ENCODE measurements around the gene ACAP3.

The ACAP3 gene

DNA sequence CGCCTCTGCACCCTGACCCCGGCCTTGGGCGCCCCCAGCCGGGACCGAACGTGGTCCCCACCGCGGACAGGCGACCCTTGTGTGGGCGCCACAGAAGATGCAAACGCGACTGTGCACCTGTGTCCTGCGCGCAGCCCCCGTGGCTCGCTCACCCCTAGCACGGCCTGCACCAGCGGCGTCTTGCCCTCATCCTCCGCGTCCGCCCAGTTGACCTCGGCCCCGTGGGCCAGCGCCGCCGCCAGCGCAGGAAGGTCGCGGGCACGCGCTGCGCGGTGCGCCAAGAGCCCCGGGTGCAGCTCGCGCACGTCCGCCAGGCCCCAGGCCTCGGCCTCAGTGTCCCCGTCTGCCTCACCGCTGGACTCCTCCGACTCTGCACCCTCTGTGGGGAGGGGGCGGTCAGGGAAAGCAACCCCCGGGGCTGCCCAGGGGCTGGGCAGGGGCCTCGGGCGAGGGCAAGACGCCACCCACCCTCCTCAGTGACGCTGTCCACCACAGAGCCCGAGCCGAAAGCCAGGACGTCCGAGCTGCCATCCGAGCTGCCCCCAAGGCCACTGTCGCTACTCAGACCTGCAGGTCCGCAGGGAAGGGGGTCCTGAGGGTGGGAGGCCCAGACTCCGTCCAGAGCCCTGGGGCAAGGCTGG lies 13.4 kb downstream of the ACAP3 start:
- no peaks in the 10 kb centered on the region for H3K9me3 ChIP-seq (ENCODE audit: control insufficient read depth, insufficient read depth, low read length)
- H3K4me3 ChIP-seq (ENCODE audit: low read depth, low read length): peak overlapping the region; percentile 46; the same call in 1 of the 2 replicates
- H3K9ac ChIP-seq (ENCODE audit: low read depth, low read length): no peak overlapping the region
- H3K27ac ChIP-seq (ENCODE audit: low read depth, low read length): no peak overlapping the region
- no peaks in the 10 kb centered on the region for H3K27me3 ChIP-seq (ENCODE audit: control insufficient read depth, insufficient read depth, low read length)
- H3K36me3 ChIP-seq (ENCODE audit: control insufficient read depth, insufficient read depth, low read length): no peaks in the 10 kb centered on the region
- no peaks in the 10 kb centered on the region for H3K4me1 ChIP-seq (ENCODE audit: control insufficient read depth, insufficient read depth, low read length)

DNA sequence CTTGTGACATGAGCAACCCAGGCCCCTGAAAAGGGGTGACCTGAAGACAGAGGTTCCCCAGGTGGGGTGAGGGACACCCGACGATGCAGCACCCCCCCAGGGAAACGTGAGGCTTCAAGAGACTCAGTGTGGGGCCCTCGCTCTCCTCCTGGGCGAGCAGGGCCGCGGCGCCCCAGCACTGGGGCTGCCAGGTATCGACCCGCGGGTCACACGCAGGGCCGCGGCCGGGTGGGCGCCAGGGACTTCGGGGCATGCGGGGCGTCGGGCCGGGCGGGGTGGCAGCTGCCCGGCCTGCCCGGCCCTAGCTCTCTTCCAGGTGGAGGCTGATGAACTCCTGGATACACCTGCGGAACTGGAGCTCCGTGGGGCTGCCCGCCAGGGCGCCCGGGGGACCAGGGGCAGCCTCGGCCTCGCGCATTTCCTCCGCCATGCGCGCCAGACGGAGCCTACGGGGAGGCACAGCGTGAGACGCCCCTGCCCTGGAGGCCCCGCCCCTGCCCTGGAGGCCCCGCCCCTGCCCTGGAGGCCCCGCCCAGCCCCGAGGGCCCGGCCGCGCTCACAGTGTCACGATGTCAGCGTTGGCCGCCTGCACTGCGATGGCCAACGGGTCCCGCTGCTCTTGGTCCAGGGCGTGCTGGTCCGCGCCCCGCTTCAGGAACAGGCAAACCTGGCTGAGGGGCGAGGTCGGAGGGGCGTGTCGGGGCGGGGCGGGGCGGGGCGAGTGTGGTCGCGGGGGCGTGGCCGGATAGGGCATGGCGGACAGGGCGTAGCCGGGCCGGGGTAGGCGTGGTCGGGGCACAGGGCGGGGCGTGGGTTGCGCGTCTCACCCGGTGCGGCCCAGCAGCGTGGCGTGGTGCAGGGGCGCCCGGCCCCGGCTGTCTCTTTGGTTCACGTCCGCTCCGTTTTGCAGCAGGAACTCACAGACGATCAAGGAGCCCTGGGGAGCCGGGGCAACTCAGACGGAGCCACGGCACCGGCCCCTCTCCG lies 14.2 kb downstream of the ACAP3 start:
- Histone ChIP-seq H3K4me3 (ENCODE audit: low read depth, low read length) (peak overlapping the region; percentile 46; the same call in 1 of the 2 replicates), H3K4me1 (ENCODE audit: control insufficient read depth, insufficient read depth, low read length) (no peaks in the 10 kb centered on the region), H3K9ac (ENCODE audit: low read depth, low read length) (no peak overlapping the region), H3K36me3 (ENCODE audit: control insufficient read depth, insufficient read depth, low read length) (no peaks in the 10 kb centered on the region), H3K27ac (ENCODE audit: low read depth, low read length) (no peak overlapping the region), H3K27me3 (ENCODE audit: control insufficient read depth, insufficient read depth, low read length) (no peaks in the 10 kb centered on the region), H3K9me3 (ENCODE audit: control insufficient read depth, insufficient read depth, low read length) (no peaks in the 10 kb centered on the region)

GRCh38 chr1:1292851-1293250 lies 14.9 kb downstream of the ACAP3 start:
- no peaks in the 10 kb centered on the region for H3K36me3 ChIP-seq (ENCODE audit: control insufficient read depth, insufficient read depth, low read length)
- H3K4me3 ChIP-seq (ENCODE audit: low read depth, low read length): no peak overlapping the region
- no peaks in the 10 kb centered on the region for H3K9me3 ChIP-seq (ENCODE audit: control insufficient read depth, insufficient read depth, low read length)
- no peak overlapping the region for H3K27ac ChIP-seq (ENCODE audit: low read depth, low read length)
- no peak overlapping the region for H3K9ac ChIP-seq (ENCODE audit: low read depth, low read length)
- H3K27me3 ChIP-seq (ENCODE audit: control insufficient read depth, insufficient read depth, low read length): no peaks in the 10 kb centered on the region
- H3K4me1 ChIP-seq (ENCODE audit: control insufficient read depth, insufficient read depth, low read length): no peaks in the 10 kb centered on the region

DNA sequence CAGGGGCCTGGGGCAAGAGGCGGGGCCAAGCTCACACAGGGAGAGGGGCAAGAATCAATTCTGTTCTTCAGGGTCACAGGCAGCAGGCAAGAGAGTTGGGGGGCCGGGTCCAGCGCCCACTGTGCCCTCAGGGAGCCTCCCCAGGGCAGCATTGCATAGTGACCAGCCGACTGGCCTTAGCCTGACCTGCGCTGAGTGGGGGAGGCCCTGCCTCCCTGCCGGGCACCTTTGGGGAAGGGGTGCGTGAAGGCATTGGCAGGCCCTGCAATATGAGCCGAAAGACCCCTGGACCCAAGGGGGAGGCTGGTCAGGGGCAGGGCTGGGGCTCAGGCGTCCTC lies 15.3 kb downstream of the ACAP3 start:
- Histone ChIP-seq H3K27me3 (ENCODE audit: control insufficient read depth, insufficient read depth, low read length) (no peaks in the 10 kb centered on the region), H3K9ac (ENCODE audit: low read depth, low read length) (no peak overlapping the region), H3K27ac (ENCODE audit: low read depth, low read length) (no peak overlapping the region), H3K4me1 (ENCODE audit: control insufficient read depth, insufficient read depth, low read length) (no peaks in the 10 kb centered on the region), H3K4me3 (ENCODE audit: low read depth, low read length) (no peak overlapping the region), H3K36me3 (ENCODE audit: control insufficient read depth, insufficient read depth, low read length) (no peaks in the 10 kb centered on the region), H3K9me3 (ENCODE audit: control insufficient read depth, insufficient read depth, low read length) (no peaks in the 10 kb centered on the region)

DNA sequence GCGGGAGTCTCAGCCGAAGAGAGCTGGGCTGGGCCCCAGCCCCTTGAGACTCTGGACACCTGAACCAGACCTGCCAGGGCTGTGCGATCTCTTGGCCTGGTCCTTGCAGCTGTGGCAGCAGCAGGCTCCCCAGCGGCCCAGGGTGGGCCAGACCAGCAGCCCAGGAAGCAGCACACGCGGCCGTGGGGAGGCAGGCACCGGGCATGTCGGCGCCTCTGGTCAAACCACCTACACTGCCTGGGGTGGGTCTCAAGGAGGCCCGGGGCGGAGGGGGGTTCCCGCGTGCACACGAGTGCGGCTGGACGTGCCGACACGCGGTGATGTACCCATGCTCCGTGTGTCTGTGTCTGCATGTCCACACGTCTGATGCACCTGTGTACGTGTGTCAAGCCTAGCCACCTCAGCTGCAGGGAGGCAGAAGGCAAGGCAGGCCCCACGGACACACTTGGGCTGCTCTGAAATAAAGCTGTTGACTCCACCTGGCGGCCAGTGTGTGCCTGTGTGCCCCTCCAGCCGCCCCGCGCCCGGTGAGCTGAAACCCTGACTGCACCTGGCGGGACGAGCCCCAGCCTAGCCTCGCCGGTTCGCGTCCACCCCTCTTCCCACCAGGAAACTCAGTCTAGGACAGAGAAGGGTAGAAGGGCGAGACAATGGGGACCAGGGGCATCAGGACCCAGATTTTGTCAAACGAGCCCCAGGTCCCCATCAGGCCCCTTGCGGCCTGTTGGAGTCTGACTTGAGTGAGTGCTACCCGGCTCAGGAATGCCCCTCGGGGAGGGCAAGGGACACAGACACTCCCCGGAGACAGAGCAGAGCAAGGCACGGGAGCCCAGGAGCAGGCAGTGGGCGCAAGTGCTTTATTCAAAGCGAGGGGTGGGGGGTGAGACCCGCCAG lies 15.9 kb downstream of the ACAP3 start:
- Histone ChIP-seq H3K9me3 (ENCODE audit: control insufficient read depth, insufficient read depth, low read length) (no peaks in the 10 kb centered on the region), H3K4me3 (ENCODE audit: low read depth, low read length) (no peak overlapping the region), H3K36me3 (ENCODE audit: control insufficient read depth, insufficient read depth, low read length) (no peaks in the 10 kb centered on the region), H3K27ac (ENCODE audit: low read depth, low read length) (no peak overlapping the region), H3K4me1 (ENCODE audit: control insufficient read depth, insufficient read depth, low read length) (no peaks in the 10 kb centered on the region), H3K9ac (ENCODE audit: low read depth, low read length) (no peak overlapping the region), H3K27me3 (ENCODE audit: control insufficient read depth, insufficient read depth, low read length) (no peaks in the 10 kb centered on the region)

DNA sequence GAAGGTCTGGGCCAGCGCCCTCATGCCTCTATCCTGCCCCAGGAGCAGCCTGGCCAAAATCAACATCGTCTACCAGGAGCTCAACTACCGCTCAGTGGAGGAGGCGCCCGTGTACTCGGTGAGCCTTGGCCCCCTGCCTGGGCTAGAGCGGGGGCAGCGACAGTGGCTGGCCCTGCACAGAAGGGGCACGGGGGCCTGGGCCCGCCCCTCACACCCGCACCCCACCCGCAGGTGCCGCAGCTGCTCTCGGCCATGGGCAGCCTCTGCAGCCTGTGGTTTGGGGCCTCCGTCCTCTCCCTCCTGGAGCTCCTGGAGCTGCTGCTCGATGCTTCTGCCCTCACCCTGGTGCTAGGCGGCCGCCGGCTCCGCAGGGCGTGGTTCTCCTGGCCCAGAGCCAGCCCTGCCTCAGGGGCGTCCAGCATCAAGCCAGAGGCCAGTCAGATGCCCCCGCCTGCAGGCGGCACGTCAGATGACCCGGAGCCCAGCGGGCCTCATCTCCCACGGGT lies 16.7 kb downstream of the ACAP3 start:
- H3K4me1 ChIP-seq (ENCODE audit: control insufficient read depth, insufficient read depth, low read length): no peaks in the 10 kb centered on the region
- no peaks in the 10 kb centered on the region for H3K27me3 ChIP-seq (ENCODE audit: control insufficient read depth, insufficient read depth, low read length)
- no peaks in the 10 kb centered on the region for H3K9me3 ChIP-seq (ENCODE audit: control insufficient read depth, insufficient read depth, low read length)
- H3K27ac ChIP-seq (ENCODE audit: low read depth, low read length): no peak overlapping the region
- no peaks in the 10 kb centered on the region for H3K36me3 ChIP-seq (ENCODE audit: control insufficient read depth, insufficient read depth, low read length)
- no peak overlapping the region for H3K9ac ChIP-seq (ENCODE audit: low read depth, low read length)
- H3K4me3 ChIP-seq (ENCODE audit: low read depth, low read length): no peak overlapping the region

- Histone ChIP-seq H3K4me3 (ENCODE audit: low read depth, low read length) (no peak overlapping the region), H3K9me3 (ENCODE audit: control insufficient read depth, insufficient read depth, low read length) (no peaks in the 10 kb centered on the region), H3K27ac (ENCODE audit: low read depth, low read length) (no peak overlapping the region), H3K27me3 (ENCODE audit: control insufficient read depth, insufficient read depth, low read length) (no peaks in the 10 kb centered on the region), H3K9ac (ENCODE audit: low read depth, low read length) (no peak overlapping the region), H3K36me3 (ENCODE audit: control insufficient read depth, insufficient read depth, low read length) (no peaks in the 10 kb centered on the region), H3K4me1 (ENCODE audit: control insufficient read depth, insufficient read depth, low read length) (no peaks in the 10 kb centered on the region)
Measured at GRCh38 chr1:1290238-1290731, 17.4 kb downstream of the ACAP3 start.

DNA sequence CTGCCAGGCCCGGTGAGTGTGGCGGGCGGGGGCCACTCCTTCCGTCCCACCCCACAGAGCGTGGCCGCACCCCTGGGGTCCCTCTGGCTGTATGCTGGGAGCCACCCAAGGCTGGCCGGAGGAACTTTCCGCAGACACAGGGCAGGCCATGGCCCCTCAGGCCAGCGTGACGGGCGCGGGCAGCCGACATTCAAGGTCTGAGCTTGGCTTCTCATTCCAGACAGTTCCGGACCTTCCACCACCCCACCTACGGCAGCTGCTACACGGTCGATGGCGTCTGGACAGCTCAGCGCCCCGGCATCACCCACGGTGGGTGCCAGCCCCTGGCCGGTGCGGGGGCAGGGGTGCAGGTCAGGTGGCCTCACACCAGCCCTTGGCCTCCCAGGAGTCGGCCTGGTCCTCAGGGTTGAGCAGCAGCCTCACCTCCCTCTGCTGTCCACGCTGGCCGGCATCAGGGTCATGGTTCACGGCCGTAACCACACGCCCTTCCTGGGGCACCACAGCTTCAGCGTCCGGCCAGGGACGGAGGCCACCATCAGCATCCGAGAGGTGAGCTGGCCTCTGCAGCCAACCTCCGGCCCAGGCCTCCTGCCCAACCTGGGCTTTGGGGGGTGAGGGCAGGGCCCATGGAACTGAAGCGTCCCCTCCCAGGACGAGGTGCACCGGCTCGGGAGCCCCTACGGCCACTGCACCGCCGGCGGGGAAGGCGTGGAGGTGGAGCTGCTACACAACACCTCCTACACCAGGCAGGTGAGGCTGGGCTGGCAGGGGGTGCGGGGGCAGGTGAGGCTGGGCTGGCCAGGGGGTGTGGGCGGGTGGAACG lies 20.2 kb downstream of the ACAP3 start:
- Histone ChIP-seq H3K9me3 (ENCODE audit: control insufficient read depth, insufficient read depth, low read length) (no peaks in the 10 kb centered on the region), H3K27me3 (ENCODE audit: control insufficient read depth, insufficient read depth, low read length) (no peaks in the 10 kb centered on the region), H3K27ac (ENCODE audit: low read depth, low read length) (no peak overlapping the region), H3K4me1 (ENCODE audit: control insufficient read depth, insufficient read depth, low read length) (no peaks in the 10 kb centered on the region), H3K9ac (ENCODE audit: low read depth, low read length) (no peak overlapping the region), H3K36me3 (ENCODE audit: control insufficient read depth, insufficient read depth, low read length) (no peaks in the 10 kb centered on the region), H3K4me3 (ENCODE audit: low read depth, low read length) (no peak overlapping the region)

- Histone ChIP-seq H3K4me3 (ENCODE audit: low read depth, low read length) (no peak overlapping the region), H3K9ac (ENCODE audit: low read depth, low read length) (no peak overlapping the region), H3K4me1 (ENCODE audit: control insufficient read depth, insufficient read depth, low read length) (no peaks in the 10 kb centered on the region), H3K36me3 (ENCODE audit: control insufficient read depth, insufficient read depth, low read length) (no peaks in the 10 kb centered on the region), H3K9me3 (ENCODE audit: control insufficient read depth, insufficient read depth, low read length) (no peaks in the 10 kb centered on the region), H3K27me3 (ENCODE audit: control insufficient read depth, insufficient read depth, low read length) (no peaks in the 10 kb centered on the region), H3K27ac (ENCODE audit: low read depth, low read length) (no peak overlapping the region)
Measured at GRCh38 chr1:1286313-1287261, 21.1 kb downstream of the ACAP3 start.

Measured in HUES48 (cell line).